KMS-11 (cell line): Measurements from ENCODE around the gene BTBD17.

Experiments
- H2AFZ ChIP-seq: fragments of 200-600 bp; sonication (generic); 2 replicates; pipeline ENCODE4 v1.6.1; 2016; ENCODE audit warnings: antibody characterized with exemption, mixed run types, low read depth
- H3K27ac ChIP-seq: fragments of 200-600 bp; sonication (generic); 2 replicates; pipeline ENCODE4 v1.6.1; 2016; ENCODE audit warnings: mild to moderate bottlenecking, mixed run types
- H3K27me3 ChIP-seq: fragments of 200-600 bp; sonication (generic); 2 replicates; pipeline ENCODE4 v1.6.1; 2017; ENCODE audit warnings: mild to moderate bottlenecking, low read depth, mixed run types, moderate library complexity; ENCODE audit not compliant: insufficient read depth
- H3K36me3 ChIP-seq: fragments of 200-600 bp; sonication (generic); 2 replicates; pipeline ENCODE4 v1.6.1; 2017; ENCODE audit warnings: mild to moderate bottlenecking, mixed run types; ENCODE audit not compliant: insufficient read depth
- H3K4me1 ChIP-seq: fragments of 200-600 bp; sonication (generic); 2 replicates; pipeline ENCODE4 v1.6.1; 2016; ENCODE audit warnings: mild to moderate bottlenecking, low read depth, mixed run types; ENCODE audit not compliant: poor library complexity, severe bottlenecking
- H3K4me2 ChIP-seq: fragments of 200-600 bp; sonication (generic); 2 replicates; pipeline ENCODE4 v1.7.0; 2016; ENCODE audit warnings: mild to moderate bottlenecking, mixed run types
- H3K4me3 ChIP-seq: fragments of 200-600 bp; sonication (generic); IDR thresholded peaks from 2 replicates; pipeline ENCODE4 v1.6.1; 2017; ENCODE audit warnings: low read depth, low read length, mixed read lengths; ENCODE audit not compliant: insufficient read depth
- H3K79me2 ChIP-seq: fragments of 200-600 bp; sonication (generic); 2 replicates; pipeline ENCODE4 v1.6.1; 2016; ENCODE audit warnings: low read depth, mixed run types; ENCODE audit not compliant: insufficient read depth
- H3K9ac ChIP-seq: fragments of 200-600 bp; sonication (generic); 2 replicates; pipeline ENCODE4 v1.6.1; 2016; ENCODE audit warnings: mild to moderate bottlenecking, mixed run types
- H4K20me1 ChIP-seq: fragments of 200-600 bp; sonication (generic); 2 replicates; pipeline ENCODE4 v1.6.1; 2016; ENCODE audit warnings: mild to moderate bottlenecking, mixed run types; ENCODE audit not compliant: insufficient read depth
- CTCF ChIP-seq: fragments of 200-600 bp; sonication (generic); conservative IDR thresholded peaks from 2 replicates; pipeline ENCODE4 v1.6.1; 2017; ENCODE audit warnings: low read depth, mild to moderate bottlenecking, antibody characterized with exemption, low read length, moderate library complexity, mixed read lengths

The BTBD17 gene

GRCh38 chr17:74361230-74362068 lies at the start of gene BTBD17:
Gene BTBD17 (minus strand): TSS chr17:74361868. CDS start chr17:74361819, 49 bp downstream.
- H3K4me2 ChIP-seq: no peak within 1 kb of the TSS
- no peaks in the 10 kb centered on the region for H3K4me1 ChIP-seq
- H4K20me1 ChIP-seq: no peaks in the 10 kb centered on the region
- no peak within 1 kb of the TSS for H3K9ac ChIP-seq
- no peak for TF ChIP-seq CTCF
- no peak within 1 kb of the TSS for H2AFZ ChIP-seq
- H3K27ac ChIP-seq: no peak within 1 kb of the TSS
- no peaks in the 10 kb centered on the region for H3K79me2 ChIP-seq
- H3K4me3 ChIP-seq: no peak within 1 kb of the TSS
- peaks cover 42% of the 10 kb centered on the region for H3K27me3 ChIP-seq
- H3K36me3 ChIP-seq: no peaks in the 10 kb centered on the region

DNA sequence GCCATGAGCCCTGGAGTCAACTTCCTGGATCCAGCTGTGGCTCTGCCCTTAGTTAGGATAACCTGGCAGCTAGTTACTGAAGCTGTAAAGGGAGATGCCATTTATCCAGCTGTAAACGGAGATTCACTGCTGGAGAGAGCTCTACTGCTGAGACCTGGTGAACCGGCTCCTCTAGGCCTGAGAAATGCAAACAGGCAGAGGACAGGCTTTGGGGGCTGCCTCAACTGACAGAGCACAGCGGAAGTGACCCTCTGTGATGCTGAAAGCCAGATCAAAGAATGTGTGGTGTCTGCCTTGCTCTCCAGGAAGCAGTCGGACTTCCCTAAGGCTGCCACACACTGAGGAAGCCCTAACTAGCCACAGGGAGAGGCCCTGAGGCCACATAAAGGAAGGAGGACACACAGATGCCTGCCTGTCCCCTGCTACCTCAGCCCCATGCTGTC lies 48.4 kb upstream of the BTBD17 start:
- Histone ChIP-seq H3K9ac (no peak overlapping the region), H3K79me2 (no peaks in the 10 kb centered on the region), H3K27me3 (peaks cover 72% of the 10 kb centered on the region; the same call in 1 of the 2 replicates), H2AFZ (no peak overlapping the region), H3K4me1 (no peaks in the 10 kb centered on the region), H3K4me2 (no peak overlapping the region), H3K4me3 (no peak overlapping the region), H3K27ac (no peak overlapping the region), H3K36me3 (no peaks in the 10 kb centered on the region), H4K20me1 (no peaks in the 10 kb centered on the region)
- TF ChIP-seq CTCF: no peak

DNA sequence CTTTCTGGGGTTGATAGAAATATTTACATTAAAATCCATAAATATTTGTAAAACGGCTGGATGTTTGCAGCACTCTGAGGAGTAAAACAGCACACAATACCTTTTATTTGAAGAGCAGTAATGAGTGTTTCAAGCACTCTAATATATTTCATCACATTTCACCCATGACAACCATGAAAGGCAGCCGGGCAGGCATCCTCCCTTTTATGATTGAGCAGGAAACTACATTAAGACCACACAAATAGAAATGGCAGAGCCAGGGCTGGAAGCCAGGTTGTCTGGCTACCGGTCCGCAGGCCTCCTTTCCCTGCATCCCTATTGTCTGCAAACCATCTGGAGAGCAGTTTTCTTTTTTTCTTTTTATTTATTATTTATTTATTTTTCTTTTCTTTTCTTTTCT lies 47.1 kb upstream of the BTBD17 start:
- Histone ChIP-seq H3K79me2 (no peaks in the 10 kb centered on the region), H3K4me2 (no peak overlapping the region), H3K27ac (no peak overlapping the region), H3K4me3 (no peak overlapping the region), H3K4me1 (no peaks in the 10 kb centered on the region), H2AFZ (no peak overlapping the region), H3K36me3 (no peaks in the 10 kb centered on the region), H3K9ac (no peak overlapping the region), H4K20me1 (no peaks in the 10 kb centered on the region), H3K27me3 (peaks cover 69% of the 10 kb centered on the region; the same call in 1 of the 2 replicates)
- TF ChIP-seq CTCF: no peak

DNA sequence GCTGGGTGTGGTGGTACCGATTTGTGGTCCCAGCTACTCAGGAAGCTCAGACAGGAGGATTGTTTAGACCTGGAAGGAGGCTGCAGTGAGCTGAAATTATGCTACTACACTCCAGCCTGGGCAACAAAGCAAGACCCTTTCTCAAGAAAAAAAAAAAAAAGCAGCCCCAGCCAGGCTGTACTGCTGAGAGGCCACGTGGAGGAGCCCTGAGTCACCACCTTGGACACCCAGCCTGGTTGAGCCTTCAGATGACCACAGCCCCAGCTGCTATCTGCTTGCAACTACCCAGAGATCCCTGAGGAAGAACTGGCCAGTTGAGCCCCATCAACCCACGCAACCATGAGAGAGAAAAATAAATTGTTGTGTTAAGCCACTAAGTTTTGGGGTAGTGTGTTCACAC lies 46.6 kb upstream of the BTBD17 start:
- TF ChIP-seq CTCF: no peak
- H3K4me2 ChIP-seq: no peak overlapping the region
- H4K20me1 ChIP-seq: no peaks in the 10 kb centered on the region
- H3K4me3 ChIP-seq: no peak overlapping the region
- no peak overlapping the region for H3K9ac ChIP-seq
- no peaks in the 10 kb centered on the region for H3K4me1 ChIP-seq
- no peak overlapping the region for H3K27ac ChIP-seq
- H2AFZ ChIP-seq: no peak overlapping the region
- H3K27me3 ChIP-seq: peaks cover 69% of the 10 kb centered on the region; the same call in 1 of the 2 replicates
- H3K79me2 ChIP-seq: no peaks in the 10 kb centered on the region
- no peaks in the 10 kb centered on the region for H3K36me3 ChIP-seq
